ENCODE results near the gene TFCP2L1. TPM values are rescaled to one million over a fixed set of nuclear protein-coding genes. Genes with fewer than 3 reads are reported as not detected.
"Not testable (repeated sequence)": the region's sequence is repeated elsewhere in the genome, so short reads cannot be mapped to it uniquely, and the experiment has no call there.

Gene TFCP2L1
- total RNA-seq, 2 experiments from 2014 or later, result 0.06 to 0.14 TPM

DNA sequence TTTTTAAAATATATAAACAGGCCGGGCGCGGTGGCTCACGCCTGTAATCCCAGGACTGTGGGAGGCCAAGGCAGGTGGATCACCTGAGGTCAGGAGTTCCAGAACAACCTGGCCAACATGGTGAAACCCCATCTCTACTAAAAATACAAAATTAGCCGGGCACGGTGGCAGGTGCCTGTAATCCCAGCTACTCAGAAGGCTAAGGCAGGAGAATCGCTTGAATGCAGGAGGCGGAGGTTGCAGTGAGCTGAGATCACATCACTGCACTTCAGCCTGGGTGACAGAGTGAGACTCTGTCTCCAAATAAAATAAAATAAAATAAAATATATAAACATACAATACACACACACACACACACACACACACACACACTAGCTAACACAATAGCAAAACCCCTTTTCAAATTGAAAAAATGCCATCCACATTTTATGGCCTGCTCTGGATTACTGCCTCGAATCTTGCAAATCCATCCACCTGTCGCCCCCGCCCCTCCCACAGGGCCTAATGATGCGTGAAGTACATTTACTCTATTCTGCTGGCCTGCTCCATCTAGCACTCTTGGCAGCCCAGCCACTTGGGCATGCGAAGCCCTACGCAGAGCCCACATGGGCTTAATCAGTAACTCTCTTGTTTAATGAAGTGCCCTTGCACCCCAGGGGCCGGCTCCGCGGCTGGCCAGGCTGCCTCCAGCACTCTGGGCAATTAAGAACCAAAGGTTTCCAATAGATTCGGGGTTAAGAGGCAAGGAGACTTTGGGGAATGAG, 57.4 kb downstream of the TFCP2L1 start:
- H3K4me3 Mint-ChIP-seq; CTCF ChIA-PET; H3K9me3 Mint-ChIP-seq (ENCODE audit: low read depth); H3K27ac Mint-ChIP-seq; H3K27me3 Mint-ChIP-seq; ATAC-seq; H3K4me1 Mint-ChIP-seq; DNase-seq; H3K36me3 Mint-ChIP-seq: not testable (repeated sequence)

DNA sequence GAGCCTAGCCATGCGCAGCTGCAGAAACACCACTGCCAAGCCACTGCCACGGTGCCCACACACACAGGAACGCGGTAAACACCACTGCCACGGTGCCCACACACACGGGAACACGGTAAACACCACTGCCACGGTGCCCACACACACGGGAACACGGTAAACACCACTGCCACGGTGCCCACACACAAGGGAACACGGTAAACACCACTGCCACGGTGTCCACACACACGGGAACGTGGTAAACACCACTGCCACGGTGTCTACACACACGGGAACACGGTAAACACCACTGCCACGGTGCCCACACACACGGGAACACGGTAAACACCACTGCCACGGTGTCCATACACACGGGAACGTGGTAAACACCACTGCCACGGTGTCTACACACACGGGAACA, 59.3 kb downstream of the TFCP2L1 start:
- H3K36me3 Mint-ChIP-seq; H3K27me3 Mint-ChIP-seq; DNase-seq; H3K9me3 Mint-ChIP-seq (ENCODE audit: low read depth); CTCF ChIA-PET; H3K27ac Mint-ChIP-seq; H3K4me3 Mint-ChIP-seq; H3K4me1 Mint-ChIP-seq; ATAC-seq: not testable (repeated sequence)

- CTCF ChIA-PET, result no interaction called here
- Mint-ChIP-seq H3K27ac (no peak overlapping the region), H3K36me3 (no peaks in the 10 kb centered on the region), H3K4me1 (no peaks in the 10 kb centered on the region), H3K27me3 (no peaks in the 10 kb centered on the region), H3K4me3 (no peak overlapping the region), H3K9me3 (ENCODE audit: low read depth) (no peaks in the 10 kb centered on the region)
- no peak for ATAC-seq
- no peak for DNase-seq
Measured at GRCh38 chr2:121220995-121221394, 64.0 kb downstream of the TFCP2L1 start.

DNA sequence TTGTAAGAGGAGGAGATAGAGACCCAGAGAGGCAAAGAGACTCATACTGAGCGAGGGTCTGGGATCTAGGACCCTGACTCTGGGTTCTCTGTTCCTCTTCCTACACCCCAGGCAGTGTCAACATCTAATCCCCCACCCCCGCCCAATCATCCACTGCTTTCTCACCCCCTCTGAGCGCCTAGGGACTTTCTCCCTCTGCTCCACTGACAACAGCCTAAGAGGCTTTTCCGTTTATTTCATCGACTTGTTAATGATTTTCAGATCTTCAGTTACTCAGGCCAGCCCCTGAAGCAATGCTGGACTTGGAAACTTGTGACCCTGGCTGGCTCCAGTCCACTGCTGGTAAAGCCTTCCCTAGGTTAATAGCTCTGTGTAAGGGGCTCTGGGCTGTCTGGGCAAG, 65.1 kb downstream of the TFCP2L1 start:
- no peaks in the 10 kb centered on the region for H3K4me1 Mint-ChIP-seq
- ATAC-seq, result no peak
- CTCF ChIA-PET, result no interaction called here
- no peaks in the 10 kb centered on the region for H3K9me3 Mint-ChIP-seq (ENCODE audit: low read depth)
- no peak overlapping the region for H3K27ac Mint-ChIP-seq
- DNase-seq, result no peak
- no peak overlapping the region for H3K4me3 Mint-ChIP-seq
- H3K27me3 Mint-ChIP-seq, result no peaks in the 10 kb centered on the region
- H3K36me3 Mint-ChIP-seq, result no peaks in the 10 kb centered on the region

GRCh38 chr2:121218386-121218938, 66.5 kb downstream of the TFCP2L1 start:
- Mint-ChIP-seq H3K27ac (no peak overlapping the region), H3K9me3 (ENCODE audit: low read depth) (no peaks in the 10 kb centered on the region), H3K4me3 (no peak overlapping the region), H3K4me1 (no peaks in the 10 kb centered on the region), H3K36me3 (no peaks in the 10 kb centered on the region), H3K27me3 (no peaks in the 10 kb centered on the region)
- CTCF ChIA-PET, result no interaction called here
- ATAC-seq, result no peak
- DNase-seq, result no peak

- CTCF ChIA-PET, result no interaction called here
- no peak for ATAC-seq
- Mint-ChIP-seq H3K4me3 (no peak overlapping the region), H3K27me3 (no peaks in the 10 kb centered on the region), H3K9me3 (ENCODE audit: low read depth) (no peaks in the 10 kb centered on the region), H3K4me1 (no peaks in the 10 kb centered on the region), H3K27ac (no peak overlapping the region), H3K36me3 (no peaks in the 10 kb centered on the region)
- DNase-seq, result no peak
Measured at GRCh38 chr2:121217627-121218026, 67.4 kb downstream of the TFCP2L1 start.

DNA sequence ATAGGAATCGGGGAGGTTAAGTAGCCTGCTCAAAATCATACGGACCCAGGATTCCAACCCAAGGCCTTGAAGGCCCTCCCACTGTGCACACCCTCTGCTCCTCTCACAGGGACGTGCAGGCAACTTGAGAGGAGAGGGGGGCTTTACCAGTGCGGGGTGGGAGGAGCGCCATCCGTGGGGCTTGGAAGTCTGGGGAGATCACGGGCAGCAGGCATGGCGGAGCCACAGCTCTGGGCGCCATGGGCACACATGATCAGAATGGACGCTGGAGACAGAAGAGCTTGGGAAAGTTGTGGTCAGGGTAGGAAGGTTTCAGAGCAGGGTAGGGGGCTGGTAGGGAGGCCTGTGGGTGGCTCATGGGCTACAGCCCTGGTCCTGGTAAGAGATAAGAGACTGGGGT, 70.7 kb downstream of the TFCP2L1 start:
- Mint-ChIP-seq H3K27ac (no peak overlapping the region), H3K4me3 (no peak overlapping the region), H3K4me1 (no peaks in the 10 kb centered on the region), H3K9me3 (ENCODE audit: low read depth) (no peaks in the 10 kb centered on the region), H3K27me3 (no peaks in the 10 kb centered on the region), H3K36me3 (no peaks in the 10 kb centered on the region)
- ATAC-seq (no peak), DNase-seq (no peak)
- CTCF ChIA-PET, result no interaction called here

GRCh38 chr2:121213386-121213785, 71.6 kb downstream of the TFCP2L1 start:
- H3K27me3 Mint-ChIP-seq, result no peaks in the 10 kb centered on the region
- no peaks in the 10 kb centered on the region for H3K9me3 Mint-ChIP-seq (ENCODE audit: low read depth)
- CTCF ChIA-PET, result no interaction called here
- no peak overlapping the region for H3K4me3 Mint-ChIP-seq
- H3K27ac Mint-ChIP-seq, result no peak overlapping the region
- H3K4me1 Mint-ChIP-seq, result no peaks in the 10 kb centered on the region
- ATAC-seq (no peak), DNase-seq (no peak)
- H3K36me3 Mint-ChIP-seq, result no peaks in the 10 kb centered on the region

DNA sequence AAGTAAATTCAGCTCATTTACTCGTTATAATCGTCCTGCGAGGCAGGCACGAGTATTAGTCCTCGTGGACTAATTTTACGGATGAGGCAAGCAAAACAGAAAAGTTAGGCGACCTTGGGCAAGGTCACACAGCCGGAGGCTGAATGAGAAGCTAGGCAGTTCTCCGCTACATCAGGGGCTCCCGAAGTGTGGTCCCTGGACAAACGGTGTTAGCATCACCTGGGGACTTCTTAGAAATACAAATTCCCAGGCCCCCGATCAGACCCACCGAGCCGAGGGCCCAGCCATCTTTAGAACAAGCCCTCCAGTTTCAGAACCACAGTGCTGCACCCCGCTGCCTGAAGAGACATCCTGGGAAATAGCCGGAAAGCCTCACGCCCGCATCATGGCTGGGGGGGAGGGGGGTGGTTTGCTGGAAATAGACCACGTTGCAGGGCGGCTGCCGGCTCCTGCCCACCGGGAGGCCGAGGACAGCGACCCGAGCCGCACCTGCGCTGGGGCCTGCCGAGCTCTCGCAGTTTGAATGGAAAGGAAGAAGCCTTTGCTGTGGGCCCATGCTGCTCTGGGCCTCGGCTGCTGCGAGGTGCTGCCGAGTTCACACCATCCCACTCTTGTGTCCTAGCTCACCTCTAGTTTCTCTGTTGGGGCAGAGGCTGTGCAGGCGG, 72.2 kb downstream of the TFCP2L1 start:
- H3K4me3 Mint-ChIP-seq, result no peak overlapping the region
- H3K9me3 Mint-ChIP-seq (ENCODE audit: low read depth), result no peaks in the 10 kb centered on the region
- no peaks in the 10 kb centered on the region for H3K27me3 Mint-ChIP-seq
- H3K4me1 Mint-ChIP-seq, result no peaks in the 10 kb centered on the region
- CTCF ChIA-PET, result no interaction called here
- DNase-seq, result no peak
- no peaks in the 10 kb centered on the region for H3K36me3 Mint-ChIP-seq
- no peak overlapping the region for H3K27ac Mint-ChIP-seq
- ATAC-seq, result no peak

GRCh38 chr2:121211689-121212151, 73.3 kb downstream of the TFCP2L1 start:
- no peaks in the 10 kb centered on the region for H3K36me3 Mint-ChIP-seq
- H3K4me1 Mint-ChIP-seq, result no peaks in the 10 kb centered on the region
- no peak for DNase-seq
- ATAC-seq, result no peak
- H3K9me3 Mint-ChIP-seq (ENCODE audit: low read depth), result no peaks in the 10 kb centered on the region
- H3K27me3 Mint-ChIP-seq, result no peaks in the 10 kb centered on the region
- H3K27ac Mint-ChIP-seq, result no peak overlapping the region
- CTCF ChIA-PET, result no interaction called here
- no peak overlapping the region for H3K4me3 Mint-ChIP-seq

DNA sequence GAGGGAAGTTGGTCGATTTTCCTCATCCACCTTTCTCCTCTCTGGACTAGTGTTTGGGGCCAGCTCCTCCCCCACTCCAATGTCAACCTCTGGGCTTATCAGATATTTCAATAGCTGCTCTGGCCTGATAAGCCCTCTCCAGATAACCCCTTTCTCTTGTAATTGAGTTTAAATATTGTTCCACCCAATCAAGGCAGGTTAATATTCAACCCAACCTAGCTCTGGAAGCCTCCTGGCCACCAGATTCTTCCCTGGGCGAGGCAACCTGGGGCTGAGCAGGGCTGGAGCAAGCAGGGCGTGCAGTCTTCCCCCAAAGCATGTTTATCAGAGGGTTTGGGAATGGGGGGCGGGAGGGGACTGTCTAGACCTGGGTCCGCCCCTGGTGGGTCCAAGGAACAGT, 73.8 kb downstream of the TFCP2L1 start:
- Mint-ChIP-seq H3K27ac (no peak overlapping the region), H3K36me3 (no peaks in the 10 kb centered on the region), H3K9me3 (ENCODE audit: low read depth) (no peaks in the 10 kb centered on the region), H3K4me3 (no peak overlapping the region), H3K4me1 (no peaks in the 10 kb centered on the region), H3K27me3 (no peaks in the 10 kb centered on the region)
- DNase-seq (no peak), ATAC-seq (no peak)
- CTCF ChIA-PET, result no interaction called here

GRCh38 chr2:121210691-121211090, 74.3 kb downstream of the TFCP2L1 start:
- Mint-ChIP-seq H3K9me3 (ENCODE audit: low read depth) (no peaks in the 10 kb centered on the region), H3K27me3 (no peaks in the 10 kb centered on the region), H3K36me3 (no peaks in the 10 kb centered on the region), H3K27ac (no peak overlapping the region), H3K4me1 (no peaks in the 10 kb centered on the region), H3K4me3 (no peak overlapping the region)
- DNase-seq (no peak), ATAC-seq (no peak)
- CTCF ChIA-PET, result no interaction called here

DNA sequence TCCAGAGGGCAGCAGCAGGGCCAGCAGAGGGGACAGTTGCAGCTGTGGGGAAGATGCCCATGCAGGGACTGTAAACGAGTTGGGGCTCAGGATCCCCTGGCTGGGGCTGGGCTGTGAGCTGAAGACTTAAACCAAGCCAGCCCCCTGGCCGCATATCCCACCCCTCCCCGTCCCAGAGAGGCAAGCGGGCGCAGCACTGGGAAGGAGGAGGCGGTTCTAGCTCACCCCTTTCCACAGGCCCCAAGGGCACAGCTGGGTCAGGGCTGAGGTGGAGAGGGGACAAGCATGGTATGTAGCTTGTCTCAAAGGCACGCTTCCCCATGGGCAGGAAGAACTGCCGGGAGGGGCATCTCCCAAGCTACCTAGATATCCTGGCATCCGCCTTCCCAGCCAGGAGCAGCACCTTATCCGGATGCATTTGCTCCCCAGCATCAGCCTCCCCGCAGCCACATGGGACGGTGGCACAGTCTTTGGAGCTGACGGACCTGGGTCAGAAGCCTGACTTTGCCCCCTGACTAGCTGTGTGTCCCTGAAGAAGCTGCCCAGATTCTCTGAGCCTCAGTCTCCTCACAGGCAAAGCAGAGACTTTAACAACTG, 75.9 kb downstream of the TFCP2L1 start:
- Mint-ChIP-seq H3K4me1 (no peaks in the 10 kb centered on the region), H3K4me3 (no peak overlapping the region), H3K27me3 (no peaks in the 10 kb centered on the region), H3K27ac (no peak overlapping the region), H3K9me3 (ENCODE audit: low read depth) (no peaks in the 10 kb centered on the region), H3K36me3 (no peaks in the 10 kb centered on the region)
- no peak for ATAC-seq
- CTCF ChIA-PET, result no interaction called here
- no peak for DNase-seq

DNA sequence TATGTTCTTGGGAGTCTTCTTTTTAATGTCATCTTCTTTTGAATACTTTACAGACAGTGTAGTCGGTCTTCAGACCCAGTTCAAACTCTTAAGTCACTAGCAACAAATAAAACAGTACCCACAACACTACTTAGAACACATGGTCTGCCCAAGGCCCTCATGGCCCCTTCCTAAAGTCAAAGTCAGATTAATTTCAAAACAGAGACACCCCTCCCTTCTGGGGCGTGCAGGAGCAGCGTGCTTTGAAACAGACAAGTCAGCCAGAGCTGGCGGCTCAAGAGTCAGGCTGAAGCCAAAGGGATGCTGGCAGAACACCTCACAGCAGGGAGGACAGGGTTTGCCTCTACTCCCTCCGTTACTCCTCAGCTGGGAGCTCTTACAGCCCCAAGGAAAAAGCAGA, 77.5 kb downstream of the TFCP2L1 start:
- no peak for ATAC-seq
- H3K9me3 Mint-ChIP-seq (ENCODE audit: low read depth), result no peaks in the 10 kb centered on the region
- CTCF ChIA-PET, result no interaction called here
- H3K36me3 Mint-ChIP-seq, result no peaks in the 10 kb centered on the region
- H3K4me1 Mint-ChIP-seq, result no peaks in the 10 kb centered on the region
- no peak for DNase-seq
- H3K27ac Mint-ChIP-seq, result no peak overlapping the region
- no peak overlapping the region for H3K4me3 Mint-ChIP-seq
- no peaks in the 10 kb centered on the region for H3K27me3 Mint-ChIP-seq

Data from activated CD8-positive, alpha-beta memory T cell treated with anti-CD3 and anti-CD28 coated beads, Interleukin-2, amount 10 ng/mL, durations not matched to agents 7 days and 5 days (primary cell).